Measurements from ENCODE around the gene KRT78. TPM values are rescaled to one million over a fixed set of nuclear protein-coding genes. Genes with fewer than 3 reads are reported as not detected.

KRT78 gene
- total and polyA plus RNA-seq, 9 of the 15 experiments (the other 6 are each of a cell fraction or from before 2014, with no cell fraction given), result not detected

DNA sequence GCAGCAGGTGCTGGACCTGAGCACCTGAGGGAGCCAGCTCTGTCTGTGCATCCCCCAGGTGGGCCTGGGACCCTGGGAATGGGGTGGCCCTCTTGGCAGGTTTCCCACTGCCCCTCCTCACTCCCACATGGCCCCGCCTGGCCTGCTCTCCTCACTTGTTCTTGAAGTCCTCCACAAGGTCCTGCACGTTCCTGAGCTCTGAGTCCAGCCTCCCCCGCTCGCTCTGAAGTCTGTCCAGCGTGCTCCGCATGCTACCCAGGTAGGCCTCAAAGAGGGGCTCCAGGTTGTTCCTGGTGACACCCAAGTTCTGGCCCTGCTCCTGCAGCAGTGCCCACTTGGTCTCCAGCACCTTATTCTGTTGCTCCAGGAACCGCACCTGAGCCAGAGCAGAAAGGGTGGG lies 17.5 kb downstream of the KRT78 start (continued):
- TF ChIP-seq ETV1 (tag; conservative IDR thresholded peaks at IDR 0.05; ENCODE audit: low read depth) (no peak), TARDBP (IDR thresholded peaks at IDR 0.05) (no peak), HNRNPLL (IDR thresholded peaks at IDR 0.05; ENCODE audit: low read depth, low read length, poor library complexity, severe bottlenecking) (no peak)
- TF ChIP-seq, protein P1, sequence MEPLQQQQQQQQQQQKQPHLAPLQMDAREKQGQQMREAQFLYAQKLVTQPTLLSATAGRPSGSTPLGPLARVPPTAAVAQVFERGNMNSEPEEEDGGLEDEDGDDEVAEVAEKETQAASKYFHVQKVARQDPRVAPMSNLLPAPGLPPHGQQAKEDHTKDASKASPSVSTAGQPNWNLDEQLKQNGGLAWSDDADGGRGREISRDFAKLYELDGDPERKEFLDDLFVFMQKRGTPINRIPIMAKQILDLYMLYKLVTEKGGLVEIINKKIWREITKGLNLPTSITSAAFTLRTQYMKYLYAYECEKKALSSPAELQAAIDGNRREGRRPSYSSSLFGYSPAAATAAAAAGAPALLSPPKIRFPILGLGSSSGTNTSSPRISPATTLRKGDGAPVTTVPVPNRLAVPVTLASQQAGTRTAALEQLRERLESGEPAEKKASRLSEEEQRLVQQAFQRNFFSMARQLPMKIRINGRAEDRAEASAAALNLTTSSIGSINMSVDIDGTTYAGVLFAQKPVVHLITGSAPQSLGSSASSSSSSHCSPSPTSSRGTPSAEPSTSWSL (CRISPR knock-in tag; IDR thresholded peaks at IDR 0.05; ENCODE audit: borderline replicate concordance), result no peak

GRCh38 chr12:52829986-52830770 lies 18.6 kb downstream of the KRT78 start:
- FAIRE-seq, result no peak
- TF ChIP-seq ZNF398 (CRISPR knock-in tag; IDR thresholded peaks at IDR 0.05) (no peak), ZNF224 (CRISPR knock-in tag; IDR thresholded peaks at IDR 0.05) (no peak), ZNF24 (IDR thresholded peaks at IDR 0.05) (no peak), CUX1 (CRISPR knock-in tag; IDR thresholded peaks at IDR 0.05) (no peak), PRPF4 (IDR thresholded peaks at IDR 0.05; ENCODE audit: insufficient read depth, low read depth, low read length, poor library complexity, severe bottlenecking) (no peak), HCFC1 (IDR thresholded peaks at IDR 0.05; ENCODE audit: low read depth, low read length) (no peak), ZNF282 (CRISPR knock-in tag; IDR thresholded peaks at IDR 0.05) (no peak)

More at GRCh38 chr12:52829986-52830770, 18.6 kb downstream of the KRT78 start:
- in situ Hi-C loops (cut with MboI), result no loop called here
- H4K20me1 ChIP-seq (replicated peaks; ENCODE audit: control insufficient read depth, insufficient read depth, low read length), result peaks cover under 1% of the 10 kb centered on the region; the same call in 1 of the 2 replicates
- no peaks in the 10 kb centered on the region for H3K9me1 ChIP-seq (ENCODE audit: control insufficient read depth, insufficient read depth, low read length)
- H3K79me2 ChIP-seq (ENCODE audit: control insufficient read depth, insufficient read depth, low read length), result no peaks in the 10 kb centered on the region
- H3K4me2 ChIP-seq (ENCODE audit: insufficient read depth, low read length), result no peak overlapping the region
- H3K4me1 ChIP-seq (replicated peaks in 1 of 2; ENCODE audit: control insufficient read depth in 2 of 2, insufficient read depth in 2 of 2, low read length in 2 of 2), result peaks cover 0 to 8% of the 10 kb centered on the region in 2 experiments; a peak in 2 of 5 replicates
- H3K4me3 ChIP-seq, result no peak overlapping the region
- no peak overlapping the region for H2AFZ ChIP-seq (ENCODE audit: low read depth, low read length)
- 0 out of 4 replicates have a peak overlapping the region, but pooled peaks of 1 of the 2 experiments have one; percentile 13 for H3K9ac ChIP-seq (ENCODE audit: insufficient read depth in 1 of 2, low read depth in 2 of 2, low read length in 2 of 2)
- DNase-seq (ENCODE audit: extremely low read depth in 1 of 4, low spot score in 3 of 4) (no peak), ATAC-seq (no peak)
- CTCF ChIA-PET (ENCODE audit: low intra/inter-chr PET ratio), result no interaction called here
- H3K9me3 ChIP-seq (replicated peaks; ENCODE audit: control insufficient read depth, insufficient read depth, low read depth, low read length), result no peaks in the 10 kb centered on the region
- POLR2A ChIA-PET, result interaction anchor here (1.4 kb wide), 1 partner anchor 19 kb away, joined by 4 read pairs; no protein-coding TSS in a partner anchor
- intact Hi-C loops (cut with micrococcal nuclease), result no loop called here
- H3K27ac ChIP-seq (ENCODE audit: extremely low read depth, low read depth, low read length), result no peak overlapping the region
- no peaks in the 10 kb centered on the region for H3K36me3 ChIP-seq (ENCODE audit: control insufficient read depth, insufficient read depth, low read length)
- WGBS (ENCODE audit: insufficient coverage, low coverage, missing lambda C conversion rate), result 0% methylated on average over 7 of the region's 8 CpGs
- BruUV-seq (replicated peaks), result no TSS peak
- H3K27me3 ChIP-seq (ENCODE audit: control insufficient read depth in 2 of 2, insufficient read depth in 2 of 2, low read length in 2 of 2), result peaks cover 27 to 51% of the 10 kb centered on the region in 2 experiments

All from K562 (cell line).